ENCODE measurements around the gene ICE2. TPM values are rescaled to one million over a fixed set of nuclear protein-coding genes. Genes with fewer than 3 reads are reported as not detected.

ICE2 gene
- total RNA-seq, 1 donor from 2014 or later, result 95.3 TPM

DNA sequence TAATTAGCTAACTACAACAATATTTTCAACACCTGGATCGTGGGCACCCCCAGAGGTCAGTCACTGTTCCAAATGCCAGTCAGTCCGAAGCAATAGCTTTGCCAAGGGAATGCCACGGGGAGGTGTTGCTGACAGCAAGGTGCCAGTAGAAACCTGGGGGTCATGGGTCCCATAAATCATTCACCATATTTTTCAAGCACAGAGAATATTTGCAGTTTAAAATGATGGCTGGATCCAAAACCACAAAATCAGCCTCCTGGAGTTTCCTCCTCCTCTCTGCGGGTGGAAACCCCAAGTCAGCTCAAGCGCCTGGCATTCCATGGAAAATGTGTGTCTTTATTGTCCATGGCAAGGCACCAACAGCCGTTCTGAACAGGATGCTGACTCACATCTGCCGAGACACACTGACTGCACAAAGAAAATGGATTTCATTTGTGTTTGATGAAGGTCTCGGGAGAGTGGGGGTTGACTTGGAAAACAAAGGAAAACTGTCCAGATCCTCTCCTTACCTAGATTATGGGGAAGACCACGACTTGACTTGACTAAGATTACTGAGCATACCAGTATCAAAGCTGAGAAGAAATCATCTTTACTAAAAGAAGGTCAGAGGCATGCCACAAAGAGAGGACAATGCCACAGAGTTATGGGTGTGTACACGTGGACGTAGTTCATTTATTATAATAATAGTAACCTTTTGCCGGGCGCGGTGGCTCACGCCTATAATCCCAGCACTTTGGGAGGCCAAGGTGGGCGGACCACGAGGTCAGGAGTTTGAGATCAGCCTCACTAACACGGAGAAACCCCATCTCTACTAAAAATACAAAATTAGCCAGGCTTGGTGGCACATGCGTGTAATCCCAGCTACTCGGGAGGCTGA, 107.5 kb downstream of the ICE2 start:
- Histone ChIP-seq H3K9ac (no peak overlapping the region), H3K27ac (no peak overlapping the region), H3K36me3 (no peaks in the 10 kb centered on the region), H3K79me2 (ENCODE audit: low read depth) (no peaks in the 10 kb centered on the region), H3K4me3 (no peak overlapping the region), H3K4me2 (no peak overlapping the region), H3K4me1 (peaks cover 41% of the 10 kb centered on the region), H3K9me3 (ENCODE audit: low read depth) (no peaks in the 10 kb centered on the region), H4K20me1 (ENCODE audit: low read depth) (no peaks in the 10 kb centered on the region), H3K27me3 (peaks cover 74% of the 10 kb centered on the region), H3F3A (ENCODE audit: low read depth) (no peaks in the 10 kb centered on the region), H2AFZ (replicated peaks) (no peak overlapping the region)
- Mint-ChIP-seq H3K36me3 (peaks cover 8% of the 10 kb centered on the region), H3K27me3 (ENCODE audit: insufficient read depth, low read depth) (peaks cover 2% of the 10 kb centered on the region), H3K4me3 (no peak overlapping the region), H3K9me3 (peaks cover 3% of the 10 kb centered on the region), H3K27ac (peak overlapping the region; percentile 40), H3K4me1 (peaks cover 70% of the 10 kb centered on the region)
- no peak for DNase-seq (ENCODE audit: low spot score)
- TF ChIP-seq EZH2phosphoT487 (IDR thresholded peaks at IDR 0.05), result no peak
- no peak for TF ChIP-seq CTCF (IDR thresholded peaks at IDR 0.05)
- no peak for TF ChIP-seq EZH2 (IDR thresholded peaks at IDR 0.05)

DNA sequence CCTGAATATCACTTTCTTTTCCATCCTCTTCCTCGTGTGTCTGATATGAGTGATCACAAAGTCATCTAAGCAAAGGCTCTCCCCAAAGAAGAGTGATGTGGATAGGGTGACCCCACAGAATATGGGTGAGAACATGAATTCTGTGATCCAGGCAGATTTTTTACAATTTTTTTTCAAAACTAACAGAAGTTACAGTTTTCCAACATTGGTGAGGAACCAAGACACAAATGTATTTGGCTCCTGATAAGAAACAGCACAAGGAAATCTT, 108.1 kb downstream of the ICE2 start:
- no peak overlapping the region for H3K4me3 ChIP-seq
- H3K27me3 Mint-ChIP-seq (ENCODE audit: insufficient read depth, low read depth), result peaks cover 4% of the 10 kb centered on the region
- no peaks in the 10 kb centered on the region for H3K9me3 ChIP-seq (ENCODE audit: low read depth)
- peaks cover 73% of the 10 kb centered on the region for H3K27me3 ChIP-seq
- H2AFZ ChIP-seq (replicated peaks), result no peak overlapping the region
- H3F3A ChIP-seq (ENCODE audit: low read depth), result no peaks in the 10 kb centered on the region
- peaks cover 8% of the 10 kb centered on the region for H3K36me3 Mint-ChIP-seq
- TF ChIP-seq EZH2phosphoT487 (IDR thresholded peaks at IDR 0.05), result no peak
- no peak for TF ChIP-seq EZH2 (IDR thresholded peaks at IDR 0.05)
- no peak for TF ChIP-seq CTCF (IDR thresholded peaks at IDR 0.05)
- peaks cover 39% of the 10 kb centered on the region for H3K4me1 ChIP-seq
- DNase-seq (ENCODE audit: low spot score), result no peak
- no peak overlapping the region for H3K4me3 Mint-ChIP-seq
- H3K79me2 ChIP-seq (ENCODE audit: low read depth), result no peaks in the 10 kb centered on the region
- H3K9ac ChIP-seq, result no peak overlapping the region
- H3K4me2 ChIP-seq, result no peak overlapping the region
- no peak overlapping the region for H3K27ac ChIP-seq
- no peak overlapping the region for H3K27ac Mint-ChIP-seq
- no peaks in the 10 kb centered on the region for H4K20me1 ChIP-seq (ENCODE audit: low read depth)
- no peaks in the 10 kb centered on the region for H3K36me3 ChIP-seq
- peaks cover 6% of the 10 kb centered on the region for H3K9me3 Mint-ChIP-seq
- peaks cover 63% of the 10 kb centered on the region for H3K4me1 Mint-ChIP-seq

DNA sequence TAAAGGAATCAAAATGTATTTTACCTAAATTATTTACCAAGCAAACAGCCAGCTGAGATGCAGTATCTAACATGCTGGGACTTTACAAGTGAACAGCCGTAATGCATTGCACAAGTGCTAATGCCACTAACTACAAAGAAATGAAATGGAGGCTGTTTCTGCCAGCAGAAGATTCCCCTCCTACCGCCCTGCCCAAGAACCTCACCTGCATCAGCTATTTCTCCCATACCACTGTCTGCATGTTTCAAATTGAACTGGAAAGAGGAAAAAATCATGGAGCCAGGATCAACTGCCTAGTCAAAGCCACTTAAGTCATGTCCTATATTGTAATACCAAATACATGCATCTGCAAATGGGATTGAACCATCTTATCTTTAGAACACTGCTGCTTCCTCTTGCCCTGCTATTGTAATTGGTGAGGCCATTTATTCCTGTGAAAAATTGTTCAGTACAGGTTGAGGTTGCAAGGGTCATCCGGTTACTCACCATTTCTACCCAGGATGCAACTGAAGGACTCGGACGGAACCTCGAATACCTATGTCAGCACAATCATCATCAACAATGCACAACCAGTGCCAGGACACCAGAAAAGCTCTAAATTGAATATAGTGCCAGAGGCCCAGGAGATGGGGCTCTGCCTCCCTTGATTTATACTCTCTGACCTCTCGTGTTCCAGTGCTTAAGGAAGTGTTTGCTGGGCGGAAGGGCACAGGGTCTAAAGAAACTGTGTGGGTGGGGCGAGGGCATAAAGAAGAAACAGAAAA, 108.7 kb downstream of the ICE2 start:
- peaks cover 68% of the 10 kb centered on the region for H3K27me3 ChIP-seq
- no peak overlapping the region for H3K9ac ChIP-seq
- no peaks in the 10 kb centered on the region for H4K20me1 ChIP-seq (ENCODE audit: low read depth)
- H3K27ac Mint-ChIP-seq, result no peak overlapping the region
- H2AFZ ChIP-seq (replicated peaks), result no peak overlapping the region
- H3K79me2 ChIP-seq (ENCODE audit: low read depth), result no peaks in the 10 kb centered on the region
- H3K9me3 ChIP-seq (ENCODE audit: low read depth), result no peaks in the 10 kb centered on the region
- H3K27me3 Mint-ChIP-seq (ENCODE audit: insufficient read depth, low read depth), result peaks cover 4% of the 10 kb centered on the region
- no peak for TF ChIP-seq CTCF (IDR thresholded peaks at IDR 0.05)
- no peak for TF ChIP-seq EZH2phosphoT487 (IDR thresholded peaks at IDR 0.05)
- no peak for TF ChIP-seq EZH2 (IDR thresholded peaks at IDR 0.05)
- peaks cover 9% of the 10 kb centered on the region for H3K9me3 Mint-ChIP-seq
- no peak overlapping the region for H3K4me3 Mint-ChIP-seq
- DNase-seq (ENCODE audit: low spot score), result no peak
- no peaks in the 10 kb centered on the region for H3F3A ChIP-seq (ENCODE audit: low read depth)
- H3K4me2 ChIP-seq, result no peak overlapping the region
- H3K27ac ChIP-seq, result no peak overlapping the region
- peaks cover 34% of the 10 kb centered on the region for H3K4me1 ChIP-seq
- H3K4me1 Mint-ChIP-seq, result peaks cover 58% of the 10 kb centered on the region
- H3K36me3 ChIP-seq, result no peaks in the 10 kb centered on the region
- H3K36me3 Mint-ChIP-seq, result peaks cover 8% of the 10 kb centered on the region
- no peak overlapping the region for H3K4me3 ChIP-seq
